NT2/D1 (cell line): ENCODE measurements around the gene PTPN1.

ENCODE experiments used
- DNase-seq: peaks from one replicate; pipeline ENCODE4 v3.0.0-alpha.2; 2011; ENCODE audit warnings: low read depth, low spot score
- H3K27me3 ChIP-seq: 2 replicates; pipeline ENCODE4 v1.6.0; 2011; ENCODE audit warnings: mild to moderate bottlenecking; ENCODE audit not compliant: insufficient read length, insufficient read depth
- H3K36me3 ChIP-seq: 2 replicates; pipeline ENCODE4 v1.6.1; 2011; ENCODE audit warnings: mild to moderate bottlenecking, low read length, mixed read lengths; ENCODE audit not compliant: insufficient read depth, insufficient read length
- H3K4me1 ChIP-seq: 2 replicates; pipeline ENCODE4 v1.5.1; 2011; ENCODE audit not compliant: insufficient read depth, insufficient read length
- H3K4me3 ChIP-seq: 2 replicates; pipeline ENCODE4 v1.5.1; 2011; ENCODE audit warnings: low read depth; ENCODE audit not compliant: insufficient read length
- H3K9ac ChIP-seq: 2 replicates; pipeline ENCODE4 v1.6.0; 2011; ENCODE audit warnings: low read depth; ENCODE audit not compliant: insufficient read length
- H3K9me3 ChIP-seq: 2 replicates; pipeline ENCODE4 v1.5.1; 2011; ENCODE audit warnings: mild to moderate bottlenecking, low read length; ENCODE audit not compliant: insufficient read depth
- SUZ12 ChIP-seq: IDR thresholded peaks from 2 replicates; pipeline ENCODE4 v1.6.1; 2011; ENCODE audit not compliant: insufficient read length, insufficient read depth; ENCODE audit errors: extremely low read depth
- YY1 ChIP-seq: IDR thresholded peaks from 2 replicates; pipeline ENCODE4 v1.6.1; 2011; ENCODE audit not compliant: insufficient read length, insufficient read depth
- ZNF274 ChIP-seq: IDR thresholded peaks from 2 replicates; pipeline ENCODE4 v1.6.1; 2011; ENCODE audit warnings: mild to moderate bottlenecking, low read depth, low read length

PTPN1 gene

GRCh38 chr20:50475681-50476292, 34.4 kb upstream of the PTPN1 start:
- TF ChIP-seq SUZ12 (no peak), YY1 (no peak), ZNF274 (no peak)
- no peaks in the 10 kb centered on the region for H3K27me3 ChIP-seq
- H3K4me1 ChIP-seq: peaks cover 4% of the 10 kb centered on the region

GRCh38 chr20:50477239-50477872, 32.8 kb upstream of the PTPN1 start:
- Histone ChIP-seq H3K4me3 (no peak overlapping the region), H3K9ac (no peak overlapping the region), H3K27me3 (no peaks in the 10 kb centered on the region), H3K4me1 (peaks cover 4% of the 10 kb centered on the region), H3K36me3 (no peaks in the 10 kb centered on the region), H3K9me3 (no peaks in the 10 kb centered on the region)
- TF ChIP-seq ZNF274: no peak
- no peak for TF ChIP-seq SUZ12
- TF ChIP-seq YY1: no peak
- no peak for DNase-seq

More at GRCh38 chr20:50475681-50476292, 34.4 kb upstream of the PTPN1 start:
- Histone ChIP-seq H3K4me3 (no peak overlapping the region), H3K36me3 (no peaks in the 10 kb centered on the region), H3K9me3 (no peaks in the 10 kb centered on the region), H3K9ac (no peak overlapping the region)
- no peak for DNase-seq

- TF ChIP-seq ZNF274: no peak
- TF ChIP-seq SUZ12: no peak
- no peak for TF ChIP-seq YY1
- peak; percentile 70 for DNase-seq
- peaks cover 4% of the 10 kb centered on the region for H3K4me1 ChIP-seq
- H3K9ac ChIP-seq: no peak overlapping the region
- no peak overlapping the region for H3K4me3 ChIP-seq
- no peaks in the 10 kb centered on the region for H3K27me3 ChIP-seq
- H3K9me3 ChIP-seq: no peaks in the 10 kb centered on the region
- H3K36me3 ChIP-seq: no peaks in the 10 kb centered on the region
Measured at GRCh38 chr20:50478162-50478990, 31.8 kb upstream of the PTPN1 start.

DNA sequence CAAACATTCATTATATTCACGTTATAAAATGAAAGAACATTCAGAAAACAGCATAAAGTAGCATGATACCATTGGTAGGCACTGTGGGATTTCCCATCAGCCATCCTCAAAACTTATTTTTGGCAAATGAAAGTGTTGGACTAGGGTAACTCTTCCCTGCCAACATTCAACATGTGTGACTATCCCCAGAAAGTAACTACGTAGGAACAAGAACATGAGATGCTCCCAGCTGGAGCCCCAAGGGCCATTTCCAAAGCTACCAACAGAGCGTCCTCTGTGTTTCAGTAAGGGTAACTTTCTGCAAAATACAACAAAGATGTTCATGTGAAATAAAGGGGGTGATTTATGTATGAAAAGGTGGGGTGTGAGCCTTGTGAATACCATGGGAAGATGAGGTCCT, 28.4 kb upstream of the PTPN1 start:
- Histone ChIP-seq H3K27me3 (no peaks in the 10 kb centered on the region), H3K9me3 (peaks cover 4% of the 10 kb centered on the region; the same call in 1 of the 2 replicates), H3K9ac (no peak overlapping the region), H3K4me3 (no peak overlapping the region), H3K4me1 (peaks cover 3% of the 10 kb centered on the region), H3K36me3 (no peaks in the 10 kb centered on the region)
- DNase-seq: no peak
- TF ChIP-seq YY1 (no peak), SUZ12 (no peak), ZNF274 (no peak)

DNA sequence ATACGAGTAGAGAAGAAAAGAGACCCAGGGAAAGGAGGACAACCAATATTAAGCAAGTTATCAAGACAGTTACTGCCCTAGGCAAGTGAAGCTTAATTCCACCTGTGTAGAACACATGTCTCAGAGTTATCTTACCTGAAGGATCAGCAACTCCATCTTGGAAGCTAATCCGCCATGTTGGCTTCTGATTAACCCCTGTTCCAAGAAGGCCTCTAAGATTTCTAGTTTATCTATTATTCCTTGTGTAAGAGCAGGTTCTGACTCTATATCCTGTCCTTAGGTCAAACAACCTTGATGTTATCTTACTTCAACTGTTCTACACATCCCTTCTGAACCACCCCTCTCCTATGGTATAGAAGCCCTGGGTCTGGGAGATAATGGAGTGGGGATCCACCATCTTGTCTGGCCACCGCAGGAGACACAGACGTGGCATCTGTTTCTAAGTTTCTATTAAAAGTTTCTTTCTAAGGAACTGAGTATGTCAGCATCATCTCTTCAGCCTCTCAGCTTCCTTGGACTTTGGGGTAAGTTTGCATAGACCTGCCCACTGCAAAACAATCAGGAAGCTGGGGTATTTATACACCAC, 27.7 kb upstream of the PTPN1 start:
- DNase-seq: no peak
- no peak for TF ChIP-seq YY1
- no peak for TF ChIP-seq ZNF274
- no peak for TF ChIP-seq SUZ12
- no peaks in the 10 kb centered on the region for H3K27me3 ChIP-seq
- H3K36me3 ChIP-seq: no peaks in the 10 kb centered on the region
- peaks cover 3% of the 10 kb centered on the region for H3K4me1 ChIP-seq
- no peak overlapping the region for H3K9ac ChIP-seq
- no peak overlapping the region for H3K4me3 ChIP-seq
- peaks cover 4% of the 10 kb centered on the region; the same call in 1 of the 2 replicates for H3K9me3 ChIP-seq

DNA sequence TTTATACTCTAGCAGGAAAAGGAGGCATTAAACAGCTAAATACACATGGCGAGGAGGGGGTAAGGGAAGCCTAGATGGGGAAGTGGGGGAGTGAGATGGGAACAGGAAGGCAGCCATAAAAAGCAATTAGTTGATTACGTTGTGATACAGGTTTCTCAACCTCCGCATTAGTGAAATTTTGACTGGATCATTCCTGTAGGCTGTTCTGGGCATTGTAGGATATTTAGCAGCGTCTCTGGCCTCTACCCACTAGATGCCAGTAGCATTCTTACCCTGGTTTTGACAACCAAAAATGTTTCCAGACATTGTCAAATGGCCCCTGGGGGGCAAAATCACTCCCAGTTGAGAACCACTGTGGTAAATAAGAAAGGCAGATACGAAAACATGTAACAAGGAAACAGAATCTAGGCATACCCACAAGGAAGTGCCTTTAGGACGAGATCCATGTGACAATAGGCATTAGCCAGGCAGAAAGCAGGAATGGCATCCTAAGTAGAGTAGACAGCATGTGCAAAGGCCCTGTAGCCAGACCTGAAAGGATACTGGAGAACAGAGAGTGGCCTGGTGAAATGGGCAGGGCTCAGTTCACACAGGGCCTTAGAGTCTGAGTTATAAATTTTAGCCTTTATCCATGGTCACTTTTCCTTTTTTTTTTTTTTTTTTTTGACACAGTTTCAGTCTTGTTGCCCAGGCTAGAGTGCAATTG, 25.8 kb upstream of the PTPN1 start:
- no peak for DNase-seq

More for the DNA sequence above, 25.8 kb upstream of the PTPN1 start:
- Histone ChIP-seq H3K9me3 (peaks cover 4% of the 10 kb centered on the region; the same call in 1 of the 2 replicates), H3K36me3 (no peaks in the 10 kb centered on the region), H3K4me3 (no peak overlapping the region), H3K27me3 (no peaks in the 10 kb centered on the region), H3K4me1 (no peaks in the 10 kb centered on the region), H3K9ac (no peak overlapping the region)
- no peak for TF ChIP-seq YY1
- TF ChIP-seq SUZ12: no peak
- no peak for TF ChIP-seq ZNF274
